Activated T-helper 2 cell treated with anti-CD3 and anti-CD28 coated beads, Interferon-gamma antibody, Interleukin-2, Interleukin-4, amounts not matched to agents 10 μg/mL and 5 μg/mL and 100 μg/mL, durations not matched to agents 14 hours and 24 hours and 36 hours (primary cell): Measurements from ENCODE around the gene TSPY4. TPM values are rescaled to one million over a fixed set of nuclear protein-coding genes. Genes with fewer than 3 reads are reported as not detected.
"Not testable (repeated sequence)": the region's sequence is repeated elsewhere in the genome, so short reads cannot be mapped to it uniquely, and the experiment has no call there.

ENCODE experiments used
- DNase-seq: peaks from one replicate; pipeline ENCODE4 v3.0.0; 2021; ENCODE audit warnings: low spot score
- H3K27ac Mint-ChIP-seq: one replicate; pipeline ENCODE4 v1.8.0; 2021; ENCODE audit warnings: mixed read lengths
- H3K27me3 Mint-ChIP-seq: one replicate; pipeline ENCODE4 v1.8.0; 2021; ENCODE audit warnings: low read depth, mixed read lengths
- H3K36me3 Mint-ChIP-seq: one replicate; pipeline ENCODE4 v1.8.0; 2021; ENCODE audit warnings: low read depth, mixed read lengths
- H3K4me1 Mint-ChIP-seq: one replicate; pipeline ENCODE4 v1.8.0; 2021; ENCODE audit warnings: low read depth, mixed read lengths
- H3K4me3 Mint-ChIP-seq: one replicate; pipeline ENCODE4 v1.8.0; 2021; ENCODE audit warnings: low read depth, mild to moderate bottlenecking, moderate library complexity, mixed read lengths
- H3K9me3 Mint-ChIP-seq: one replicate; pipeline ENCODE4 v1.8.0; 2021; ENCODE audit warnings: mixed read lengths
- intact Hi-C: fragments of 100-400 bp; cut with micrococcal nuclease; formaldehyde crosslinking; loops from one replicate; pipeline ENCODE4 v1.15.1; 2023
- total RNA-seq: library from RNA; stranded (reverse); gene quantifications from 2 replicates; pipeline ENCODE4 v1.2.3, GENCODE V29; 2022

Gene TSPY4
- total RNA-seq = not detected in 2 replicates

GRCh38 chrY:9337164-9337563, at the start of gene TSPY4:
Gene TSPY4 (plus strand): TSS chrY:9337464. CDS start chrY:9337510, 46 bp downstream.
- H3K27ac Mint-ChIP-seq, H3K4me1 Mint-ChIP-seq, intact Hi-C loops, H3K36me3 Mint-ChIP-seq, H3K9me3 Mint-ChIP-seq, H3K27me3 Mint-ChIP-seq, H3K4me3 Mint-ChIP-seq, DNase-seq: not testable (repeated sequence)

DNA sequence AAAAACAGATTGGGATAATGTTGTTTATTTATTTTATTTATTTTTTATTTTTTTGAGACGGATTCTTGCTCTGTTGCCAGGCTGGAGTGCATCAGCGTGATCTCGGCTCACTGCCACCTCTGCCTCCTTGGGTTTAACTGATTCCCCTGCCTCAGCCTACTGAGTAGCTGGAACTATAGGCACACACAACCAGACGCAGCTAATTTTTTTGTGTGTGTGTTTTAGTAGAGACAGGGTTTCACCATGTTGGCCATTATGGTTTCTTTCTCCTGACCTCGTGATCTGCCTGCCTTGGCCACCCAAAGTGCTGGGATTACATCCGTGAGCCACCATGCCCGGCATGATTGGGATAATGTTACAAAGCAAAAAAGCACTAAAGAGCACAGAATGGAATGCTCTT, 16.3 kb upstream of the TSPY4 start:
- Mint-ChIP-seq H3K27me3 (no peaks in the 10 kb centered on the region), H3K27ac (no peak overlapping the region), H3K9me3 (no peaks in the 10 kb centered on the region), H3K36me3 (no peaks in the 10 kb centered on the region), H3K4me3 (no peak overlapping the region), H3K4me1 (no peaks in the 10 kb centered on the region)
- intact Hi-C loops = no loop called here
- no peak for DNase-seq

- intact Hi-C loops, H3K27me3 Mint-ChIP-seq, H3K4me1 Mint-ChIP-seq, DNase-seq, H3K4me3 Mint-ChIP-seq, H3K27ac Mint-ChIP-seq, H3K9me3 Mint-ChIP-seq, H3K36me3 Mint-ChIP-seq: not testable (repeated sequence)
Measured at GRCh38 chrY:9357497-9357896, 20.2 kb downstream of the TSPY4 start, which contains the start of gene TSPY8. Gene TSPY8 (plus strand): TSS chrY:9357797. CDS start chrY:9357843, 46 bp downstream.

Other genes with a start within 250 kb of the TSPY4 start
- not detected in 2 replicates for gene TSPY8, start 20.3 kb downstream of the TSPY4 start, total RNA-seq
- not detected in 2 replicates for gene TSPY3, start 61.0 kb downstream of the TSPY4 start, total RNA-seq
- not detected in 2 replicates for gene TSPY1, start 129.5 kb downstream of the TSPY4 start, total RNA-seq
- not detected in 2 replicates for gene TSPY9, start 149.8 kb downstream of the TSPY4 start, total RNA-seq
- not detected in 2 replicates for gene TSPY10, start 190.4 kb downstream of the TSPY4 start, total RNA-seq